GM15510 (cell line): ENCODE data around the gene PFKM.

ENCODE experiments used
- POLR2A ChIP-seq: IDR thresholded peaks from 3 replicates; pipeline ENCODE4 v1.6.1; 2011; ENCODE audit warnings: borderline replicate concordance; ENCODE audit not compliant: insufficient read length; ENCODE audit errors: extremely low read depth

The PFKM gene

DNA sequence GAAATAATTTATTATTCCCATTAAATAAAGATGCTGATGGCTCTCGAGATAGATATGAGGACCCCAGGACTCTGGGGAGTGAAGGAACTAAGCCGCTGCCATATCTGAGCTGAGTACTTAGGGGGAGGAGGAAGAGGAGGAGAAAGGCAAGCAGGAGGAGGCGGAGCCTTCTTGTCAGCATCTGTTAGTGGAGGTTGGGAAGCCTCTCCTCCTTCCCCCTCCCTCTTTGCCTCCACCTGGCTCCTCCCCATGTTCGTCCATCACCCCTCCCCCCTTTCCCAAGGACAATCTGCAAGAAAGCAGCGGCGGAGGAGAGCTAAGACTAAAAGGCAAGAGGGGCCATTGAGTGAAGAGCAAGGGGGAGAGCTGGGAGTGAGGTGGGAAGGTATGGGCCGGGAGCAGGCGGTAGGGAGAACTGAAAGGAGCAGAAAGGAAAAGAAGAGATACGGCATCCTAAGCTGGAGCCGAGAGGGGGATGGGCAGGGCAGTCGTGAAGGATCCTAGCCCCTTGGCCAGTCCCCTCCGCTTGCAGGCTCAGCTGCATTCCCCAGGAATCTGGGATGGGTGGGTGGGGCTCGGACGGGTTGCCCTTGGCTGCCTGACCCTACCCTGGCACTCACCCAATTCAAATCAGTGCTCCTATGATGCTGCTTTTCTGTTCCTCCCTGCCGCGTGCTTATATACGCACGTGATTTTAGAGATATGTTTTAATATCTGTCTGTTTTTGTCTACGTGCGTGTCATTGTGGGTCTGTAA lies at the start of gene PFKM:
TSS of gene PFKM (plus strand) at position 287 of the 756 bp plus-strand sequence. CDS start 3,411 bp downstream, outside the sequence.
- peak; percentile 54 for TF ChIP-seq POLR2A

DNA sequence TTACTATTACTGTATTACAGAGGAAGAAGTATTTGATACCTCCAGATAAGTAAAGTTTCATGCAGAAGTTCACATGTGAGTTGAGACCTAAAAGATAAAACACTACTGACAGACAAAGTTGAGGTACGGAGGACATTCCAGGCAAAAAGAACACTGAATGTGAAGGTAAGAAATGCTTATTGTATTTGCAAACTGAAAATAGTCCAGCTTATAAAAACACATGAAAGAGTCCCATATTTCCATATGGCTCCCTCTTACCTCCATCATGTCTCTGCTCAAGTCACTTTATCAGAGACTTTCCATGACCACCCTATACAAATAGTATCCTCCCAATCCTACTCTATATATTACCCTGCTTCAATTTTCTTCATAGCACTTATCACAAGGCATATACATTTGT lies 49.1 kb upstream of the PFKM start:
- no peak for TF ChIP-seq POLR2A

DNA sequence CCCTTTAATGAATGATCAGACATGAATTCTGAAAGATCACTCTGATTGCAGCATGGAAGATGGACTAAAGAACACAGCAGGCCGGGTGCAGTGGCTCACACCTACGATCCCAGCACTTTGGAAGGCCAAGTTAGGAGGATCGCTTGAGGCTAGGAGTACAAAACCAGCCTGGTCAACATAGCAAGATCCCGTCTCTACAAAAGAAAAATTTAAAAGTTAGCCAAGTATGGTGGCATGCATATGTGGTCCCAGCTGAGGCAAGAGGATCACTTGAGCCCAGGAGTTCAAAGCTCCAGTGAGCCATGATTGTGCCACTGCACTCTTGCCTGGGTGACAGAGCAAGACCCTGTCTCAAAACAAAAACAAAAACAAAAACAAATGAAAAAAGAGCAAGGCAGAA lies 48.4 kb upstream of the PFKM start:
- TF ChIP-seq POLR2A: no peak

DNA sequence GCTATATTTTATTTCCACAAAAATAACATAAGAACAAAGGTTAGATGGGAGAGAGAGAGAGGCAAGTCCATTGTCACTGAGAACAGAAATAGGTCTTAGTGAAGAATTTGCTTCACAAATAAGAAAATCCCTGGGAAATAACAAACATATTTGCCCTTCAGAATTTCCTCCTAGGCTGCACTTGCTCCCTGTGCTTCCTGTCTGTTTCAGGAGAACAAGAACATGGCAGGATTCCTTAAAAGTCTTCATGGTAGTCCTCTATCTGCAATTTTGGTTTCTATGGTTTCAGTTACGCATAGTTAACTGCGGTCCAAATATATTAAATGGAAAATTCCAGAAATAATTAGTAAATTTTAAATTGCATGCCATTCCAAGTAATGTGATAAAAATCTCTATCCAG lies 47.4 kb upstream of the PFKM start:
- no peak for TF ChIP-seq POLR2A

DNA sequence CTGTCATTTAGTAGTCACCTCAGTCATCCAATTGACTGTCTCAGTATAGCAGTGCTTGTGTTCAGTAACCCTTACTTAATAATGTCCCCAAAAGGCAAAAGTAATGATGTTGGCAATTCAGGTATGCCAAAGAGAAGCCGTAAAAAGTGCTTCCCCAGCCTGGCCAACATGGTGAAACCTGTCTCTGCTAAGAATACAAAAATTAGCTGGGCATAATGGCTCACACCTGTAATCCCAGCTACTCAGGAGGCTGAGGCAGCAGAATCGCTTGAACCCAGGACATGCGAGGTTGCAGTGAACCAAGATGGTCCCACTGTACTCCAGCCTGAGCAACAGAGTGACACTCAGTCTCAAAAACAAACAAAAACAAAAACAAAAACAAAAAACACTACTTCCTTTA lies 46.9 kb upstream of the PFKM start:
- no peak for TF ChIP-seq POLR2A

DNA sequence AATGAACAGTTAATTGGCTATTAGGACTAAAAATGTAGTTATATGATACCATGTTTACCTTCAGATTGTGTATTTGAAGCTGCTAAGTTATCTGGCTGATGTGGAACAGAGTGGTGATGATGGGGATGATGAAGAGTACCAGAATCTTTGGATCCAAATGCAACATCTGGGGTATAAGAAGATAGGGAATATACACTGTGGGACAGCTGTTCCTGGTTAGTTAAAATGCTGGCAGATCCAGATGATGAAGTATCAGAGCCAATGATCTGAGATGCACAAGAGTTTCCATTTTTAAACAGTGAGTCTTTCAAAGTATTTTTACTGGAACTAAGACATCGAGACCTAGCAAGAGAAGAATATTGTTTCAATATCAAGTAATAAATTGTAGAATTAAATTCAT lies 44.9 kb upstream of the PFKM start:
- TF ChIP-seq POLR2A: no peak

DNA sequence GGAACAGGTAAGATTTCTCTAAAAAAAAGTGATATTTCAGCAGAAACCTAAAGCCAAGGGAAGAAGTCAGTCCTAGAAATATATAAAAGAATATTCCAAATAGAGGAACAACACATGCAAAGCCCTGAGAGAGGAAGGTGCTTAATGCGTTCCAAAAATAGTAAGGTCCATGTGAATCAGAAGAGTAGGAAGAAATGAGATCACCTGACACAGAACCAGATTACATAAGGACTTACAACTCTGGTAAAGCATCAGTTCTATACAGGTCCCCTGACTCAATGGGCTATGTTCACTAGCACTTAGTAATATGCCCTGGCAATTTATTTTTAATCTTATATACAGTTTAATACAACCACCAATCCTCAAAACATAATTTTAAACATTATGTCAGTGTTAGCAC lies 43.3 kb upstream of the PFKM start:
- no peak for TF ChIP-seq POLR2A

DNA sequence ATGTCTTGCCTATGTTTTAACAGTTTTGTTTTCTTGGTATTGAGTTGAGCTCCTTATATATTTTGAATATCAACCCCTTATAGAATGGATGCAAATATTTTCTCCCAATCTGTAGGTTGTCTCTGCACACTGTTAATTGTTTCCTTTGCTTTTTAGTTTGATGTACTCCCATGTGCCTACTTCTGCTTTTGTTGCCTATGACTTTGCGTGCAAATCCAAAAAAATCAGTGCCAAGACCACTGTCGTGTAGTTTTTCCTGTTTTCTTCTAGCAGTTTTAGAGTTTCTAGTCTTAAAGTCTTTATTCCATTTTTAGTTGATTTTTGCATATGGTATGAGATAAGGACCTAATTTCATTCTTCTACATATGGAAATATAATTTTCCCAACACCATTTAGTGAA lies 42.1 kb upstream of the PFKM start:
- TF ChIP-seq POLR2A: no peak

DNA sequence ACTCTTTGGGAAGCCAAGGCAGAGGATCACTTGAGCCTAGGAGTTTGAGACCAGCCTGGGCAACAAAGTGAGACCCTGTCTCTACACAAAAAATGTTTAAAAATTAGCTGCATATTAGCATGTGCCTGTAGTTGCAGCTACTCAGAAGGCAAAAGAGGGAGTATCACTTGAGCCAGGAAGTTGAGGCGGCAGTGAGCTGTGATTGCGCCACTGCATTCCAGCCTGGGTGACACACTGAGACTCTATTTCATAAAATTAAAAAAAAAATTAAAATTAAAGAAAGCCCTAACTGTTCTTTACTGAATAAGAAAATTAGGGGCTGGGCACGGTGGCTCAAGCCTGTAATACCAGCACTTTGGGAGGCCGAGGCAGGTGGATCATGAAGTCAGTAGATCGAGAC lies 40.3 kb upstream of the PFKM start:
- no peak for TF ChIP-seq POLR2A

DNA sequence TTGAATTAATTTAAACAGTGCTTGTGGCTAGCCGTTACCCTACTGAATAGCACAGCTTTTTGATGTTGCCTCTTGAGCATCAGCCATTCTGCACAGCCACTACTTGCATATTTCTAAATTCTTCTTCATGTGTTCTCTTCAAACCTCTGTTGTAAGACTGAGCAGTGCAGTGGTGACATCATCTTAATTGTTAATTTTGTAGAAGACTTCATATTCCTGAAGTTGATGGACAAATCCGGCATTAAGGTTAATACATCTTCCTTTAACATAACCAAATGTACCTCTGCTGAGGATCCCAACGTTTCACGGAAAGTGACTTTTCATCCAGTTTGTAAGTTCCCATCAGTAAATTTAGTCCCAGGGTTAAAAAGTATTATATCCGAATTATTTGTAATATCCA lies 38.9 kb upstream of the PFKM start:
- no peak for TF ChIP-seq POLR2A

DNA sequence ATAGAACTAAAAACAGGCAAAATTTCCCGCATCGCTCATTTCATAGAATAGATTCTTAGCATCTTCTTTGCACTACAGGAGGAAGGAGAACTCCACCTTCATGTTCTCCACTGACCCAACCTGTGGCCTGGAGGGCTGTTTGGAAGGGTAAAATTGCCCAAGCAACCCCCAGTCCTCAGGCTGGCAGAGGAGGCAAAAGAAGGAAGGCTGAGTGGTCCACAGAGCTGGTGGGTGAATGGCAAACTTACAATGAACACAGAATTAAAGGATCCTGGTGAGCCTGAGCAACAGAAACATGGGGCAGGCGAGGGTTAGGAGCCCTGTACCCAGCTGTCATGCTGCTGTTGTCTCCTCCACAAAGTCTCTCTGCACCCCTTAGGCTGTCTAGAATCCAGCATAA lies 38.3 kb upstream of the PFKM start:
- no peak for TF ChIP-seq POLR2A

DNA sequence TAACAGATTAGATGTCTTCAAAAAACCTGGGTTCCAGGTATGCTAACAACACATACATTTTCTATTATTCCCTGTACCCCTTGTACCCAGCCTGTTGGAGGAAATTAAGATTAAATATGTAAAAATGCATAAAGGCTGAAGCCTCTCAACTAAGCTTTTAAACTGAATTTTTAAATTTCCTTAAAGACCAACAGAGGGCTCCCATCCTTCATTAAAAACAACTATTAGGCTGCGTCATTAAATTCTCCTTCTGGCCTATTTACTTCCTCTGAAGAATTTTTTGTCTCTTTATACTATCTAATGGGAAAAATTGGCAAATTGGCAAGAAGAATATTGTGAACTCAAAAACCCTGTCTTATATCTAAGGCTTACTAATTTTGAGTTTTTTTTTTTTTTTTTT lies 35.1 kb upstream of the PFKM start:
- TF ChIP-seq POLR2A: no peak

DNA sequence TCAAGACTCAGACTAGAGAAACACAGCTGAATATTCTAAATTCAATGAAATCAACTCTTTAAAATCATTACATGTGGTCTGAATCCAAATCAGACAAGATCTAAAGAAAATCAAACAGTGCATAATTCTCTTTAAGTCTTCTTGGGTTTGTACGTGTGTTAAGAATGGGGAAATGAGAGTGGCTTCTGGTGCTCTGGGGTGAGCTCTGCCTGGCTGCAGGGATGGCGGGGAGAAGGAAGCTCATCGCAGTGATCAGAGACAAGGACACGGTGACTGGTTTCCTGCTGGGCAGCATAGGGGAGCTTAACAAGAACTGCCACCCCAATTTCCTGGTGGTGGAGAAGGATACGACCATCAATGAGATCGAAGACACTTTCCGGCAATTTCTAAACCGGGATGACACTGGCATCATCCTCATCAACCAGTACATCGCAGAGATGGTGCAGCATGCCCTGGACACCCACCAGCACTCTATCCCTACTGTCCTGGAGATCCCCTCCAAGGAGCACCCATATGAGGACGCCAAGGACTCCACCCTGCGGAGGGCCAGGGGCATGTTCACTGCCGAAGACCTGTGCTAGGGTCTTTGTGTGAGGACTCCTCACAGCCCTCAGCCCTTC lies 34.2 kb upstream of the PFKM start:
- TF ChIP-seq POLR2A: no peak

DNA sequence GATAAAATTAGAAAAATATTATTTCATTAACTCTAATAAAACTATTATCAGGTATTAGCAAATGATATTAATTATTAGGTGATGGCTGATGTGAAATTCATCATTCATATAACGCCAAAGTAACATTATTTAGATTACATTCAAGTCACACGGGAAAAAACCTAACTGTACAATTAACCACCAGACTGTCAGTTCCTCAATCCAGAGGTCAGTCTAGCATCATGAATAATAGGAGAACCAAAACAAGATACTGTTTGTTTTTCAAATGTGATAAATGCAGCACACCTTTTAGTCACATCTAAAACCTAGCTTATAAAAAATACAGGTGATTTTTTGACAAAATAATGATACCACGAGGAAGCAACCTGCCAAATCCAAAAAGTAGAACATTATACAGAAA lies 32.8 kb upstream of the PFKM start:
- no peak for TF ChIP-seq POLR2A

DNA sequence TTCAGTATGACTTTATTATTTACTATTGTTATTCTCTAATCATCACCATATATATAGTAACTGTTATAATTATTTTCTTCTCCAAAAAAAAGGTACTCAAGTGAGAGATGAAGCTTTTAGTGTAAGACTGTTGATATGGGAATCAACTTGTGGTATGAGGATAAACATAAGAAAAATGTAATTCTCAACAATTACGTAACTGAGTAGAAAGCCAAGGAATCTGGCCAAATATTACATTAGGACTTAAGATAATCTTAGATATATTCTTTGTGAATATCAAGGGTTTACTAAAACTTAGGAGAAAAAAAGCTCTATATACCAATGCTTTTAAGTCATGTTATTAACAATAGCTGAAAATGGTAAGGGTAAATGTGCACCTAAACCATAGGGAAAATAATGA lies 26.6 kb upstream of the PFKM start:
- no peak for TF ChIP-seq POLR2A

DNA sequence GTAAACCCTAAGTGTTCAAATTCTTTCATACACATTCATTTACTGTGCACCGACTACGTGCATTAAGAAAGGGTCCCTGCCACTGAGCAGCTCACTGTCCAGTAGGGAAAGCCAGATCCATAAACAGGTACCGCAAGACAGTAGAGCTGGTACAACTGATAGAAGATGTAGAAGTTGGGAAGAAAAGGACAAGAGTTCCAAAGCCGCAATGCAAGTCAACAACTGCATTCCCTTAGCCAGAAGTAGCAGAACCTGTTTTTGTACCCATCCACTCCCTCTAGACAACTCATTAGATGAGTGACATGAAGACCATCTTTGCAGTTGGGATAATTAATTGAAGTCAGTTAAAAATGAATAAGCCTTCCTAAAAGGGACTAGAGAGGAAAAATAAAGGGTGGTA lies 14.6 kb upstream of the PFKM start:
- no peak for TF ChIP-seq POLR2A
